Measurements from ENCODE around the gene SORBS1. TPM values are rescaled to one million over a fixed set of nuclear protein-coding genes. Genes with fewer than 3 reads are reported as not detected.

Gene SORBS1
- total and polyA plus RNA-seq, 2 experiments from 2014 or later = 17.0 to 40.2 TPM

DNA sequence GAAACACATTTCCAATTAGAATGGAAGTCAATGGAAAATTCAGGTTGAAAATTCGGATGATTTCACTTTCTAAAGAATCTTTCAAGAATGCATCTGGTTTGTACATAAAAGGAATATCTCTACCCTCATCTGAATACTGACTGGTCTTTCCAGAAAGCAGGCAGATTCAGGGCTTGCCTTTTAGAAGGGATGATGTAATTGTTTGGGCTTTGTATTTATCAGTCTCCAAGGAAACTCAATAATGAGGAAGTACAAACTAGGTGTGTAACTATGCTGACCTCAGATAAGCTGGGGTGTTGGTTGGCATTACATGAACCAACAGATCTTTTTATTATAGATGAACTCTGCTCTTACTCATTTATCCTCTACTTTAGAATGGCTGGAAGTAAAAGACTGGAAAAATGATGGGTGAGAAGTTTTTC lies 294.5 kb downstream of the SORBS1 start:
- no peaks in the 10 kb centered on the region for H3K27me3 ChIP-seq
- no peaks in the 10 kb centered on the region for H3K9me2 ChIP-seq (replicated peaks; ENCODE audit: insufficient read depth)
- no peaks in the 10 kb centered on the region for H4K20me1 ChIP-seq (ENCODE audit: insufficient read depth, poor library complexity, severe bottlenecking)
- no peaks in the 10 kb centered on the region for H3K36me3 ChIP-seq (replicated peaks; ENCODE audit: insufficient read depth, low read depth)
- no peak overlapping the region for H2AFZ ChIP-seq
- H3K4me2 ChIP-seq = no peak overlapping the region
- peak overlapping the region; percentile 94 for H3K27ac ChIP-seq
- TF ChIP-seq EZH2phosphoT487 (IDR thresholded peaks at IDR 0.05; ENCODE audit: low read depth, severe bottlenecking, unreplicated experiment) (no peak), EZH2 (IDR thresholded peaks at IDR 0.05; ENCODE audit: borderline replicate concordance) (no peak)
- TF ChIP-seq, protein P1, sequence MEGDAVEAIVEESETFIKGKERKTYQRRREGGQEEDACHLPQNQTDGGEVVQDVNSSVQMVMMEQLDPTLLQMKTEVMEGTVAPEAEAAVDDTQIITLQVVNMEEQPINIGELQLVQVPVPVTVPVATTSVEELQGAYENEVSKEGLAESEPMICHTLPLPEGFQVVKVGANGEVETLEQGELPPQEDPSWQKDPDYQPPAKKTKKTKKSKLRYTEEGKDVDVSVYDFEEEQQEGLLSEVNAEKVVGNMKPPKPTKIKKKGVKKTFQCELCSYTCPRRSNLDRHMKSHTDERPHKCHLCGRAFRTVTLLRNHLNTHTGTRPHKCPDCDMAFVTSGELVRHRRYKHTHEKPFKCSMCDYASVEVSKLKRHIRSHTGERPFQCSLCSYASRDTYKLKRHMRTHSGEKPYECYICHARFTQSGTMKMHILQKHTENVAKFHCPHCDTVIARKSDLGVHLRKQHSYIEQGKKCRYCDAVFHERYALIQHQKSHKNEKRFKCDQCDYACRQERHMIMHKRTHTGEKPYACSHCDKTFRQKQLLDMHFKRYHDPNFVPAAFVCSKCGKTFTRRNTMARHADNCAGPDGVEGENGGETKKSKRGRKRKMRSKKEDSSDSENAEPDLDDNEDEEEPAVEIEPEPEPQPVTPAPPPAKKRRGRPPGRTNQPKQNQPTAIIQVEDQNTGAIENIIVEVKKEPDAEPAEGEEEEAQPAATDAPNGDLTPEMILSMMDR (IDR thresholded peaks at IDR 0.05; ENCODE audit: poor library complexity) = no peak
- no peak overlapping the region for H3K4me3 ChIP-seq
- peak; percentile 85 for DNase-seq (ENCODE audit: low spot score)
- no peaks in the 10 kb centered on the region for H3K9me3 ChIP-seq (ENCODE audit: low read depth)
- peaks cover 30% of the 10 kb centered on the region for H3K79me2 ChIP-seq
- 24% methylated on average over 1 of the region's 1 CpG for WGBS (ENCODE audit: low lambda C conversion rate, missing lambda C conversion rate)
- peaks cover 39% of the 10 kb centered on the region for H3K4me1 ChIP-seq (ENCODE audit: insufficient read depth)

DNA sequence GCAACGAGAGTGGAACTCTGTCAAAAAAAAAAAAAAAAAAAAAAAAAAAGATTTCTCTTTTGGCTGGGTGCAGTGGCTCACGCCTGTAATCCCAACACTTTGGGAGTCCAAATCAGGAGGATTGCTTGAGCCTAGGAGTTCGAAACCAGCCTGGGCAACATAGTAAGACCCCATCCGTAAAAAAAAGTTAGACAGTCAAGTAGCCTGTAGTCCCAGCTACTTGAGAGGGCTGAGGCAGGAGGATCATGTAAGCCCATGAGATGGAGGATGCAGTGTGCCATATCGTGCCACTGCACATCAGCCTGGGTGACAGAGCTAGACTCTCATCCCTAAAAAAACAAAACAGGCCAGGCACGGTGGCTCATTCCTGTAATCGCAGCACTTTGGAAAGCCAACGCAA lies 295.6 kb downstream of the SORBS1 start:
- no peaks in the 10 kb centered on the region for H3K36me3 ChIP-seq (replicated peaks; ENCODE audit: insufficient read depth, low read depth)
- no peaks in the 10 kb centered on the region for H4K20me1 ChIP-seq (ENCODE audit: insufficient read depth, poor library complexity, severe bottlenecking)
- WGBS (ENCODE audit: low lambda C conversion rate, missing lambda C conversion rate) = 93% methylated on average over 8 of the region's 8 CpGs
- H3K79me2 ChIP-seq = peaks cover 21% of the 10 kb centered on the region
- H3K27me3 ChIP-seq = no peaks in the 10 kb centered on the region
- no peaks in the 10 kb centered on the region for H3K9me2 ChIP-seq (replicated peaks; ENCODE audit: insufficient read depth)
- no peaks in the 10 kb centered on the region for H3K9me3 ChIP-seq (ENCODE audit: low read depth)
- no peak overlapping the region for H2AFZ ChIP-seq
- H3K4me3 ChIP-seq = no peak overlapping the region
- peaks cover 49% of the 10 kb centered on the region for H3K4me1 ChIP-seq (ENCODE audit: insufficient read depth)
- peak overlapping the region; percentile 94 for H3K27ac ChIP-seq
- no peak overlapping the region for H3K4me2 ChIP-seq
- no peak for DNase-seq (ENCODE audit: low spot score)
- TF ChIP-seq, protein P1 (IDR thresholded peaks at IDR 0.05; ENCODE audit: poor library complexity) = no peak
- TF ChIP-seq EZH2phosphoT487 (IDR thresholded peaks at IDR 0.05; ENCODE audit: low read depth, severe bottlenecking, unreplicated experiment) = no peak
- no peak for TF ChIP-seq EZH2 (IDR thresholded peaks at IDR 0.05; ENCODE audit: borderline replicate concordance)

DNA sequence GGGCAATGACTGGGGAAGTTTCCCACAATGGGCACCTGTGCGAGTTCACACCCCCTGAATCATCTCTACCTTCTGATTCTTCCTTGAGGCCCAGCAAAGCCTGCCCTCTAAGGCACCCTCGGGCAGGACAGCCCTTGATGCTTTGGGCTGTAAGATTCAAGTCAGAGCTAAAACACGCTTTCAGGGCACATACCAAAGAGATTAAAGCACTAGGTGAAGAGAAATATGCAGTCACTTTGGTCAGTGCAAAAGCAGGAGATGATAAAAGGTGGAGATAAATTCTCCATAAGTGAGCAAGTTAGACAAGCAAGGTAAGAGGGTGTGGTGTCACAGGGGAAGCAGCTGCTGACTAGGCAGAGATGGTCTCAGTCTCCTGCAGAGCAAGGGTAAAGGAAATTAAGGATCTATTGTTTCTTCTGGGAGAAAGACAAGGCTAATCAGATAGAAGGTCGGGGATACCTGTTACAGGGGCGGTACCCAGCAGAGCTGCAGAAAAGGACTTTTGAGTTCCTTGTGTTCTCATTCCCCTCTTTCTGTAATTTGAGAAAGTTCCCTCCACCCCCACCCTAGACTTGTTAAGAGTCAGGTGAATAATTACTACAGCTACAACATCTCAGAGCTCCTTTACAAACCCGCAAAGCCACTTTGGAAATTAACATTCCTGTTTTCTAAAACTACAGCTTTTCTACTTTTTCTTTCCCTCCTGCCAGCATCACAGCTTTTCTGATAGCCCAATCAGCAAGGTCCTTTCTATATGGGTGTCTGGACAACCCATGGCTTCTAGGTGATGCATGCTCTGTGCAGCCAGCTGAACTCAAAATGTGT lies 296.7 kb downstream of the SORBS1 start:
- no peak overlapping the region for H2AFZ ChIP-seq
- no peaks in the 10 kb centered on the region for H3K9me2 ChIP-seq (replicated peaks; ENCODE audit: insufficient read depth)
- no peak for DNase-seq (ENCODE audit: low spot score)
- no peak for TF ChIP-seq EZH2 (IDR thresholded peaks at IDR 0.05; ENCODE audit: borderline replicate concordance)
- TF ChIP-seq, protein P1 (IDR thresholded peaks at IDR 0.05; ENCODE audit: poor library complexity) = no peak
- TF ChIP-seq EZH2phosphoT487 (IDR thresholded peaks at IDR 0.05; ENCODE audit: low read depth, severe bottlenecking, unreplicated experiment) = no peak
- no peaks in the 10 kb centered on the region for H3K36me3 ChIP-seq (replicated peaks; ENCODE audit: insufficient read depth, low read depth)
- 33% methylated on average over 6 of the region's 6 CpGs for WGBS (ENCODE audit: low lambda C conversion rate, missing lambda C conversion rate)
- peak overlapping the region; percentile 94 for H3K27ac ChIP-seq
- no peak overlapping the region for H3K4me3 ChIP-seq
- no peaks in the 10 kb centered on the region for H3K9me3 ChIP-seq (ENCODE audit: low read depth)
- H3K79me2 ChIP-seq = peaks cover 10% of the 10 kb centered on the region
- peaks cover 53% of the 10 kb centered on the region for H3K4me1 ChIP-seq (ENCODE audit: insufficient read depth)
- H4K20me1 ChIP-seq (ENCODE audit: insufficient read depth, poor library complexity, severe bottlenecking) = no peaks in the 10 kb centered on the region
- no peaks in the 10 kb centered on the region for H3K27me3 ChIP-seq
- H3K4me2 ChIP-seq = peak overlapping the region; percentile 11

Measured in hepatocyte (in vitro differentiated cells).